Ecto neural progenitor cell (in vitro differentiated cells): ENCODE results near the gene TM7SF2.

ENCODE experiments used
- DNase-seq: peaks from one replicate; pipeline ENCODE4 v3.0.0-alpha.2; 2018; ENCODE audit warnings: low spot score

Gene TM7SF2

GRCh38 chr11:65111744-65112545 lies at the start of gene TM7SF2:
TM7SF2 (plus strand) TSS chr11:65111872; CDS start chr11:65112016, 144 bp downstream.
- peak; percentile 97 for DNase-seq

GRCh38 chr11:65063532-65063931 lies 48.1 kb upstream of the TM7SF2 start:
- no peak for DNase-seq

GRCh38 chr11:65064847-65065240 lies 46.8 kb upstream of the TM7SF2 start:
- DNase-seq, result no peak

- DNase-seq, result no peak
These were observed 45.8 kb upstream of the TM7SF2 start for GRCh38 chr11:65065851-65066250.

- DNase-seq, result no peak
These were observed 45.4 kb upstream of the TM7SF2 start for GRCh38 chr11:65066315-65066714.

- DNase-seq, result no peak
These were observed 44.8 kb upstream of the TM7SF2 start for GRCh38 chr11:65066805-65067291.

- DNase-seq, result no peak
These were observed 44.2 kb upstream of the TM7SF2 start for GRCh38 chr11:65067446-65067845.

GRCh38 chr11:65069217-65069616 lies 42.5 kb upstream of the TM7SF2 start:
- no peak for DNase-seq

GRCh38 chr11:65071907-65072630 lies 39.6 kb upstream of the TM7SF2 start:
- DNase-seq, result no peak

GRCh38 chr11:65072631-65072966 lies 39.1 kb upstream of the TM7SF2 start:
- no peak for DNase-seq

- DNase-seq, result no peak
These were observed 34.2 kb upstream of the TM7SF2 start for GRCh38 chr11:65077451-65077850.

GRCh38 chr11:65078151-65078550 lies 33.5 kb upstream of the TM7SF2 start:
- no peak for DNase-seq

GRCh38 chr11:65078786-65079342 lies 32.8 kb upstream of the TM7SF2 start:
- no peak for DNase-seq

GRCh38 chr11:65083134-65083833 lies 28.4 kb upstream of the TM7SF2 start:
- no peak for DNase-seq

GRCh38 chr11:65083834-65084597 lies 27.7 kb upstream of the TM7SF2 start, which contains the start of the genes CDCA5 and ZFPL1:
CDCA5 (minus strand) TSS chr11:65084040; CDS start chr11:65083978, 62 bp downstream.
ZFPL1 (plus strand) TSS chr11:65084222; CDS start chr11:65084699, 477 bp downstream.
- DNase-seq, result peak; percentile 97

- no peak for DNase-seq
These were observed 26.9 kb upstream of the TM7SF2 start for GRCh38 chr11:65084598-65085375.

GRCh38 chr11:65085446-65085845 lies 26.2 kb upstream of the TM7SF2 start:
- no peak for DNase-seq

- no peak for DNase-seq
These were observed 24.9 kb upstream of the TM7SF2 start for GRCh38 chr11:65086809-65087208.

GRCh38 chr11:65087216-65087615 lies 24.5 kb upstream of the TM7SF2 start:
- DNase-seq, result no peak

GRCh38 chr11:65087827-65088226 lies 23.8 kb upstream of the TM7SF2 start:
- DNase-seq, result no peak

- DNase-seq, result no peak
These were observed 22.1 kb upstream of the TM7SF2 start for GRCh38 chr11:65089621-65090020.
